HUDEP-2 (cell line): ENCODE results near the gene ARHGAP1.

ENCODE experiments used
- DNase-seq, 76 experiments: peaks; one replicate each; lab custom pipeline; 2025; ENCODE audit not compliant: unreplicated experiment in 76 of 76; lab: John Stamatoyannopoulos, UW

The ARHGAP1 gene

GRCh38 chr11:46643986-46644385 is 56.4 kb downstream of the ARHGAP1 start:
- no peak for DNase-seq

GRCh38 chr11:46643531-46643930 is 56.9 kb downstream of the ARHGAP1 start:
- no peak for DNase-seq

GRCh38 chr11:46642627-46643335 is 57.6 kb downstream of the ARHGAP1 start:
- DNase-seq = no peak

- DNase-seq = no peak
These were observed 58.8 kb downstream of the ARHGAP1 start for GRCh38 chr11:46641639-46642038.

- no peak for DNase-seq
These were observed 60.2 kb downstream of the ARHGAP1 start for GRCh38 chr11:46640036-46640788.

GRCh38 chr11:46639197-46639839 is 61.1 kb downstream of the ARHGAP1 start:
- no peak for DNase-seq

- DNase-seq = no peak
These were observed 62.9 kb downstream of the ARHGAP1 start for GRCh38 chr11:46637546-46637945.

GRCh38 chr11:46635557-46636139 is 64.8 kb downstream of the ARHGAP1 start:
- no peak for DNase-seq

GRCh38 chr11:46633291-46634217 is 66.9 kb downstream of the ARHGAP1 start:
- no peak for DNase-seq

GRCh38 chr11:46632502-46632901 is 67.9 kb downstream of the ARHGAP1 start:
- no peak for DNase-seq

GRCh38 chr11:46631676-46632075 is 68.7 kb downstream of the ARHGAP1 start:
- DNase-seq = no peak

- DNase-seq = no peak
These were observed 70.2 kb downstream of the ARHGAP1 start for GRCh38 chr11:46630237-46630636.

GRCh38 chr11:46628961-46629360 is 71.5 kb downstream of the ARHGAP1 start:
- DNase-seq = no peak
